SK-N-SH treated with all-trans-retinoic acid at 6 μM for 48 hours (cell line): ENCODE results near the gene ZSCAN23.

ENCODE experiments used
- ATAC-seq: fragments of 200-7000 bp; cut with Tn5 transposase; 3 replicates; pipeline ENCODE4 v1.9.1; 2020; ENCODE audit warnings: mild to moderate bottlenecking, moderate library complexity
- ARNTL ChIP-seq: fragments of 450-650 bp; formaldehyde crosslinking; IDR thresholded peaks from 2 replicates; pipeline ENCODE4 v1.5.0; 2020; ENCODE audit warnings: low read depth, mild to moderate bottlenecking, moderate library complexity, borderline replicate concordance
- BACH2 ChIP-seq: fragments of 250-450 bp; sonication (Bioruptor Pico); IDR thresholded peaks from 2 replicates; pipeline ENCODE4 v1.9.0; 2021; ENCODE audit warnings: mild to moderate bottlenecking, borderline replicate concordance
- CSDC2 ChIP-seq: fragments of 250-450 bp; sonication (Bioruptor Pico); IDR thresholded peaks from 2 replicates; pipeline ENCODE4 v1.5.0; 2020; ENCODE audit warnings: mild to moderate bottlenecking, moderate library complexity
- ESRRG ChIP-seq: fragments of 250-450 bp; sonication (Bioruptor Pico); IDR thresholded peaks from 2 replicates; pipeline ENCODE4 v1.6.1; 2021; ENCODE audit warnings: mild to moderate bottlenecking
- GLIS3 ChIP-seq: fragments of 250-450 bp; sonication (Bioruptor Pico); IDR thresholded peaks from 2 replicates; pipeline ENCODE4 v1.5.0; 2020; ENCODE audit warnings: mild to moderate bottlenecking, moderate library complexity
- ISL1 ChIP-seq: fragments of 250-450 bp; sonication (Bioruptor Pico); IDR thresholded peaks from 2 replicates; pipeline ENCODE4 v2.1.2; 2022; ENCODE audit warnings: mild to moderate bottlenecking, moderate library complexity
- OSR1 ChIP-seq: fragments of 250-450 bp; sonication (Bioruptor Pico); IDR thresholded peaks from 2 replicates; pipeline ENCODE4 v1.8.0; 2022; ENCODE audit warnings: moderate library complexity, mild to moderate bottlenecking, inconsistent platforms
- PPARA ChIP-seq: fragments of 250-450 bp; sonication (Bioruptor Pico); IDR thresholded peaks from 2 replicates; pipeline ENCODE4 v1.5.0; 2020; ENCODE audit warnings: mild to moderate bottlenecking, borderline replicate concordance
- TOX ChIP-seq: fragments of 250-450 bp; sonication (Bioruptor Pico); IDR thresholded peaks from 2 replicates; pipeline ENCODE4 v1.8.0; 2021; ENCODE audit warnings: mild to moderate bottlenecking, moderate library complexity, borderline replicate concordance
- ZC3H10 ChIP-seq: fragments of 250-450 bp; sonication (Bioruptor Pico); IDR thresholded peaks from 2 replicates; pipeline ENCODE4 v1.5.1; 2021; ENCODE audit warnings: mild to moderate bottlenecking, moderate library complexity
- ZFP3 ChIP-seq: fragments of 250-450 bp; sonication (Bioruptor Pico); IDR thresholded peaks from 2 replicates; pipeline ENCODE4 v1.5.0; 2020; ENCODE audit warnings: mild to moderate bottlenecking, moderate library complexity
- ZNF565 ChIP-seq: fragments of 450-650 bp; formaldehyde crosslinking; conservative IDR thresholded peaks from 2 replicates; pipeline ENCODE4 v1.5.0; 2020; ENCODE audit warnings: low read depth, mild to moderate bottlenecking, moderate library complexity
- ZNF70 ChIP-seq: fragments of 450-650 bp; formaldehyde crosslinking; IDR thresholded peaks from 2 replicates; pipeline ENCODE4 v1.5.0; 2020; ENCODE audit warnings: mild to moderate bottlenecking, moderate library complexity
- ZNF8 ChIP-seq: fragments of 450-650 bp; formaldehyde crosslinking; IDR thresholded peaks from 2 replicates; pipeline ENCODE4 v1.5.0; 2020; ENCODE audit warnings: mild to moderate bottlenecking, moderate library complexity
- TF ChIP-seq, protein P1 (sequence below): fragments of 250-450 bp; sonication (Bioruptor Pico); IDR thresholded peaks from 2 replicates; pipeline ENCODE4 v1.8.0; 2020; ENCODE audit warnings: mild to moderate bottlenecking, moderate library complexity, borderline replicate concordance
- TF ChIP-seq, protein P2 (sequence below): fragments of 250-450 bp; sonication (Bioruptor Pico); IDR thresholded peaks from 2 replicates; pipeline ENCODE4 v1.5.0; 2020; ENCODE audit warnings: mild to moderate bottlenecking, moderate library complexity
- TF ChIP-seq, protein P3 (sequence below): fragments of 250-450 bp; sonication (Bioruptor Pico); IDR thresholded peaks from 2 replicates; pipeline ENCODE4 v1.5.1; 2020; ENCODE audit warnings: low read depth, mild to moderate bottlenecking, moderate library complexity
- TF ChIP-seq, protein P4 (sequence below): fragments of 250-450 bp; sonication (Bioruptor Pico); IDR thresholded peaks from 2 replicates; pipeline ENCODE4 v1.5.1; 2021; ENCODE audit warnings: mild to moderate bottlenecking, moderate library complexity

ZSCAN23 gene

DNA sequence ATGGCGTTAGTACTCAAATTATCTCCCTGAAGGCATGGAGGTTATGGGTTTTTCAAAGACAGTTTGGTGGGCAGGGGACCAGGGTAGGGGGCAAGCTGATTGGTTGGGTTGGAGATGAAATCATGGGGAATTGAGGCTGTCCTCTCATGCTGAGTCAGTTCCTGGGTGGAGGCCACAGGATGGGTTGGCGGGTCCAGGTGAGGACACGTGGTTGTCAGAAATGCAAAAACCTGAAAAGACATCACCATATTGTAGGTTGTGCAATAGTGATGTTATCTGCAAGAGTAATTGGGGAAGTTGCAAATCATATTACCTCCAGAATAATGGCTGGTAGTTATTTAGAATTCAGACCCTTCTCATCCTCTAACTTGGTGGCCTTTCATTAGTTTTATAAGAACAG, 42.2 kb upstream of the ZSCAN23 start:
- ATAC-seq = no peak
- TF ChIP-seq ISL1 (CRISPR knock-in tag) = no peak
- TF ChIP-seq, all 23 proteins: peak for 0

DNA sequence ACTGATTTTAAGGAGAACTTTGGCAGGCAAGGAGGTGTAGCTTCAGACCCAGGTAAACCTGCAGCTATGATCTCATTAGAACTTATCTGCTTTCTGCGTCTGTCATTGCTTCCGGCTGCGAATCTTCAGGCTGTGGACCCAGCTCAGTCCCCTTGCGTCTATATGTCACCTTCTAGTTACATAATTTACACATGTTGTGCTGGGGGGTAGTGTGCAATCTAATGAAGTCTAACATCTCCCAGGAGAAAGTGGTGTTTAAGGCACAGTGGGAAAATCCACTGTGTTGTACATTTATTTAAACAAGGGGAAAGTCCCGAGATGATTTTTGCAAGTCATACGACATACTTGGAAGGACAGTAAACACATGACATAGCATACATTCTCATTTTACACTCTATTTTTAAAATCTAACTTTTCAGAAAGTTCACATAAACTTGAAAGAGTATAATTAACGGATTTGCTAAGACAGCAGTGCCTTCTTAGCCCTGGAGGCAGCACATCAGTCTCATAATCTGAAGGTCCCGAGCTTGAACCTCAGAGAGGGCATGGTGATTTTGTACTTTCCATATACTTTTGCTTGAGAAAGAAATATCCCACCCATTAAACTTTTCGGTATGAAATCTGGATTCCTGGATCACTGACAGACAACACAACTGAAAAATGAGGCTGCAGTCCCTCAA, 37.1 kb upstream of the ZSCAN23 start:
- TF ChIP-seq, protein P1, sequence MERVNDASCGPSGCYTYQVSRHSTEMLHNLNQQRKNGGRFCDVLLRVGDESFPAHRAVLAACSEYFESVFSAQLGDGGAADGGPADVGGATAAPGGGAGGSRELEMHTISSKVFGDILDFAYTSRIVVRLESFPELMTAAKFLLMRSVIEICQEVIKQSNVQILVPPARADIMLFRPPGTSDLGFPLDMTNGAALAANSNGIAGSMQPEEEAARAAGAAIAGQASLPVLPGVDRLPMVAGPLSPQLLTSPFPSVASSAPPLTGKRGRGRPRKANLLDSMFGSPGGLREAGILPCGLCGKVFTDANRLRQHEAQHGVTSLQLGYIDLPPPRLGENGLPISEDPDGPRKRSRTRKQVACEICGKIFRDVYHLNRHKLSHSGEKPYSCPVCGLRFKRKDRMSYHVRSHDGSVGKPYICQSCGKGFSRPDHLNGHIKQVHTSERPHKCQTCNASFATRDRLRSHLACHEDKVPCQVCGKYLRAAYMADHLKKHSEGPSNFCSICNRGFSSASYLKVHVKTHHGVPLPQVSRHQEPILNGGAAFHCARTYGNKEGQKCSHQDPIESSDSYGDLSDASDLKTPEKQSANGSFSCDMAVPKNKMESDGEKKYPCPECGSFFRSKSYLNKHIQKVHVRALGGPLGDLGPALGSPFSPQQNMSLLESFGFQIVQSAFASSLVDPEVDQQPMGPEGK (CRISPR knock-in tag) = no peak
- TF ChIP-seq ZNF70 (CRISPR knock-in tag) (no peak), ESRRG (no peak), ZNF565 (no peak), PPARA (CRISPR knock-in tag) (no peak), ISL1 (CRISPR knock-in tag) (no peak), OSR1 (no peak), ZC3H10 (CRISPR knock-in tag) (no peak), ARNTL (CRISPR knock-in tag) (no peak), BACH2 (CRISPR knock-in tag) (no peak), CSDC2 (CRISPR knock-in tag) (no peak), ZNF8 (no peak), GLIS3 (CRISPR knock-in tag) (no peak), TOX (CRISPR knock-in tag) (no peak)
- TF ChIP-seq, protein P2, sequence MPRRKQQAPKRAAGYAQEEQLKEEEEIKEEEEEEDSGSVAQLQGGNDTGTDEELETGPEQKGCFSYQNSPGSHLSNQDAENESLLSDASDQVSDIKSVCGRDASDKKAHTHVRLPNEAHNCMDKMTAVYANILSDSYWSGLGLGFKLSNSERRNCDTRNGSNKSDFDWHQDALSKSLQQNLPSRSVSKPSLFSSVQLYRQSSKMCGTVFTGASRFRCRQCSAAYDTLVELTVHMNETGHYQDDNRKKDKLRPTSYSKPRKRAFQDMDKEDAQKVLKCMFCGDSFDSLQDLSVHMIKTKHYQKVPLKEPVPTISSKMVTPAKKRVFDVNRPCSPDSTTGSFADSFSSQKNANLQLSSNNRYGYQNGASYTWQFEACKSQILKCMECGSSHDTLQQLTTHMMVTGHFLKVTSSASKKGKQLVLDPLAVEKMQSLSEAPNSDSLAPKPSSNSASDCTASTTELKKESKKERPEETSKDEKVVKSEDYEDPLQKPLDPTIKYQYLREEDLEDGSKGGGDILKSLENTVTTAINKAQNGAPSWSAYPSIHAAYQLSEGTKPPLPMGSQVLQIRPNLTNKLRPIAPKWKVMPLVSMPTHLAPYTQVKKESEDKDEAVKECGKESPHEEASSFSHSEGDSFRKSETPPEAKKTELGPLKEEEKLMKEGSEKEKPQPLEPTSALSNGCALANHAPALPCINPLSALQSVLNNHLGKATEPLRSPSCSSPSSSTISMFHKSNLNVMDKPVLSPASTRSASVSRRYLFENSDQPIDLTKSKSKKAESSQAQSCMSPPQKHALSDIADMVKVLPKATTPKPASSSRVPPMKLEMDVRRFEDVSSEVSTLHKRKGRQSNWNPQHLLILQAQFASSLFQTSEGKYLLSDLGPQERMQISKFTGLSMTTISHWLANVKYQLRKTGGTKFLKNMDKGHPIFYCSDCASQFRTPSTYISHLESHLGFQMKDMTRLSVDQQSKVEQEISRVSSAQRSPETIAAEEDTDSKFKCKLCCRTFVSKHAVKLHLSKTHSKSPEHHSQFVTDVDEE (CRISPR knock-in tag) = no peak
- TF ChIP-seq, protein P3, sequence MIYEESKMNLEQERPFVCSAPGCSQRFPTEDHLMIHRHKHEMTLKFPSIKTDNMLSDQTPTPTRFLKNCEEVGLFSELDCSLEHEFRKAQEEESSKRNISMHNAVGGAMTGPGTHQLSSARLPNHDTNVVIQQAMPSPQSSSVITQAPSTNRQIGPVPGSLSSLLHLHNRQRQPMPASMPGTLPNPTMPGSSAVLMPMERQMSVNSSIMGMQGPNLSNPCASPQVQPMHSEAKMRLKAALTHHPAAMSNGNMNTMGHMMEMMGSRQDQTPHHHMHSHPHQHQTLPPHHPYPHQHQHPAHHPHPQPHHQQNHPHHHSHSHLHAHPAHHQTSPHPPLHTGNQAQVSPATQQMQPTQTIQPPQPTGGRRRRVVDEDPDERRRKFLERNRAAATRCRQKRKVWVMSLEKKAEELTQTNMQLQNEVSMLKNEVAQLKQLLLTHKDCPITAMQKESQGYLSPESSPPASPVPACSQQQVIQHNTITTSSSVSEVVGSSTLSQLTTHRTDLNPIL (CRISPR knock-in tag) = no peak
- TF ChIP-seq, protein P4, sequence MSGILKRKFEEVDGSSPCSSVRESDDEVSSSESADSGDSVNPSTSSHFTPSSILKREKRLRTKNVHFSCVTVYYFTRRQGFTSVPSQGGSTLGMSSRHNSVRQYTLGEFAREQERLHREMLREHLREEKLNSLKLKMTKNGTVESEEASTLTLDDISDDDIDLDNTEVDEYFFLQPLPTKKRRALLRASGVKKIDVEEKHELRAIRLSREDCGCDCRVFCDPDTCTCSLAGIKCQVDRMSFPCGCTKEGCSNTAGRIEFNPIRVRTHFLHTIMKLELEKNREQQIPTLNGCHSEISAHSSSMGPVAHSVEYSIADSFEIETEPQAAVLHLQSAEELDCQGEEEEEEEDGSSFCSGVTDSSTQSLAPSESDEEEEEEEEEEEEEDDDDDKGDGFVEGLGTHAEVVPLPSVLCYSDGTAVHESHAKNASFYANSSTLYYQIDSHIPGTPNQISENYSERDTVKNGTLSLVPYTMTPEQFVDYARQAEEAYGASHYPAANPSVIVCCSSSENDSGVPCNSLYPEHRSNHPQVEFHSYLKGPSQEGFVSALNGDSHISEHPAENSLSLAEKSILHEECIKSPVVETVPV (CRISPR knock-in tag) = no peak
- no peak for ATAC-seq

DNA sequence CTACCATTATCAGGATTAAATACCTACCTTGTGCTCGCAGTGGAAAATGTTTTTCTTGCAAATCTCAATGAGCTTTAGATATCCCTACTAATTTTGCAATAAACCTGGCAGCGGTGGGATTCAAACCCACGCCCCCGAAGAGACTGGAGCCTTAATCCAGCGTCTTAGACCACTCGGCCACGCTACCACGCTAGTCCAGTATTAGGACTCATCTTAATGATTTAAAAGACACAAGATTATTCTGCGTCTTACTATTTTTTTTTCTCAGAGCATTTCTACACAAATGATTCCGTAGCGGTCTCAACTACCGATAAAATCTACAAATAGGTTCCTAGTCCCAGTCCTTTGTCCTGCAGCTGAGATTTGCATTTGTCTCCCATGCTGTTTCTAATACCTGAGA, 35.2 kb upstream of the ZSCAN23 start:
- no peak for ATAC-seq
- TF ChIP-seq, protein P3 (CRISPR knock-in tag) = no peak
- no peak for TF ChIP-seq ESRRG
- TF ChIP-seq, protein P2 (CRISPR knock-in tag) = no peak
- TF ChIP-seq ZFP3 = no peak
